Stimulated activated naive CD8-positive, alpha-beta T cell treated with anti-CD3 and anti-CD28 coated beads, Interleukin-15, amount 100 ng/mL, for 72 hours (primary cell): Measurements from ENCODE around the gene SIK1.
"Not testable (repeated sequence)": the region's sequence is repeated elsewhere in the genome, so short reads cannot be mapped to it uniquely, and the experiment has no call there.

Experiments
- ATAC-seq: fragments of 150-1000 bp; cut with Tn5 transposase; 2 replicates; pipeline ENCODE4 v1.10.0; 2021; ENCODE audit warnings: mild to moderate bottlenecking, moderate library complexity
- DNase-seq, 2 donors: peaks; one replicate each; pipeline ENCODE4 v3.0.0; 2021 to 2022
- H3K27ac Mint-ChIP-seq, 2 donors: one replicate each; pipeline ENCODE4 v1.8.0; 2022; ENCODE audit warnings: mild to moderate bottlenecking in 2 of 2, mixed read lengths in 2 of 2, moderate library complexity in 2 of 2
- H3K27me3 Mint-ChIP-seq: one replicate; pipeline ENCODE4 v1.8.0; 2022; ENCODE audit warnings: mixed read lengths
- H3K4me1 Mint-ChIP-seq: one replicate; pipeline ENCODE4 v1.8.0; 2022; ENCODE audit warnings: mild to moderate bottlenecking, mixed read lengths
- H3K4me3 Mint-ChIP-seq, 2 donors: one replicate each; pipeline ENCODE4 v1.8.0; 2022; ENCODE audit warnings: mild to moderate bottlenecking in 2 of 2, mixed read lengths in 2 of 2, moderate library complexity in 1 of 2
- H3K9me3 Mint-ChIP-seq, 2 donors: one replicate each; pipeline ENCODE4 v1.8.0; 2022; ENCODE audit warnings: mixed read lengths in 2 of 2

SIK1 gene

GRCh38 chr21:43412020-43412788, 14.7 kb downstream of the SIK1 start:
- H3K27ac Mint-ChIP-seq, H3K4me3 Mint-ChIP-seq, DNase-seq, H3K27me3 Mint-ChIP-seq, ATAC-seq, H3K9me3 Mint-ChIP-seq, H3K4me1 Mint-ChIP-seq: not testable (repeated sequence)

GRCh38 chr21:43410456-43411068, 16.4 kb downstream of the SIK1 start:
- H3K27ac Mint-ChIP-seq, DNase-seq, H3K4me1 Mint-ChIP-seq, H3K27me3 Mint-ChIP-seq, H3K9me3 Mint-ChIP-seq, H3K4me3 Mint-ChIP-seq: not testable (repeated sequence)
- ATAC-seq: peak; percentile 75

- not testable (repeated sequence) for DNase-seq, H3K27me3 Mint-ChIP-seq, H3K4me3 Mint-ChIP-seq, H3K4me1 Mint-ChIP-seq, H3K9me3 Mint-ChIP-seq, ATAC-seq, H3K27ac Mint-ChIP-seq
Observed at GRCh38 chr21:43407139-43407538, 19.8 kb downstream of the SIK1 start.

- DNase-seq, H3K4me3 Mint-ChIP-seq, ATAC-seq, H3K27me3 Mint-ChIP-seq, H3K9me3 Mint-ChIP-seq, H3K4me1 Mint-ChIP-seq, H3K27ac Mint-ChIP-seq: not testable (repeated sequence)
Observed at GRCh38 chr21:43404450-43404849, 22.5 kb downstream of the SIK1 start.

- H3K9me3 Mint-ChIP-seq, H3K27me3 Mint-ChIP-seq, ATAC-seq, H3K4me3 Mint-ChIP-seq, H3K27ac Mint-ChIP-seq, H3K4me1 Mint-ChIP-seq, DNase-seq: not testable (repeated sequence)
Observed at GRCh38 chr21:43403651-43404430, 23.1 kb downstream of the SIK1 start.

GRCh38 chr21:43401125-43401524, 25.8 kb downstream of the SIK1 start:
- H3K27ac Mint-ChIP-seq, DNase-seq, H3K4me1 Mint-ChIP-seq, H3K9me3 Mint-ChIP-seq, H3K4me3 Mint-ChIP-seq, H3K27me3 Mint-ChIP-seq, ATAC-seq: not testable (repeated sequence)

- not testable (repeated sequence) for H3K4me1 Mint-ChIP-seq, DNase-seq, H3K9me3 Mint-ChIP-seq, H3K27ac Mint-ChIP-seq, H3K27me3 Mint-ChIP-seq, H3K4me3 Mint-ChIP-seq
- ATAC-seq: peak; percentile 72
Observed at GRCh38 chr21:43399595-43400015, 27.3 kb downstream of the SIK1 start.

- not testable (repeated sequence) for DNase-seq, H3K4me3 Mint-ChIP-seq, H3K4me1 Mint-ChIP-seq, H3K27me3 Mint-ChIP-seq, H3K27ac Mint-ChIP-seq, H3K9me3 Mint-ChIP-seq
- ATAC-seq: peak; percentile 67
Observed at GRCh38 chr21:43399136-43399535, 27.8 kb downstream of the SIK1 start.

- DNase-seq, H3K9me3 Mint-ChIP-seq, H3K4me3 Mint-ChIP-seq, H3K27ac Mint-ChIP-seq, H3K4me1 Mint-ChIP-seq, ATAC-seq, H3K27me3 Mint-ChIP-seq: not testable (repeated sequence)
Observed at GRCh38 chr21:43398533-43398932, 28.4 kb downstream of the SIK1 start.

GRCh38 chr21:43398000-43398399, 28.9 kb downstream of the SIK1 start:
- not testable (repeated sequence) for H3K9me3 Mint-ChIP-seq, H3K27me3 Mint-ChIP-seq, ATAC-seq, H3K27ac Mint-ChIP-seq, H3K4me1 Mint-ChIP-seq, H3K4me3 Mint-ChIP-seq, DNase-seq

GRCh38 chr21:43397439-43397808, 29.5 kb downstream of the SIK1 start:
- not testable (repeated sequence) for H3K27ac Mint-ChIP-seq, ATAC-seq

GRCh38 chr21:43396788-43397438, 30.0 kb downstream of the SIK1 start:
- not testable (repeated sequence) for ATAC-seq, H3K4me1 Mint-ChIP-seq, H3K9me3 Mint-ChIP-seq, H3K27me3 Mint-ChIP-seq, H3K4me3 Mint-ChIP-seq, H3K27ac Mint-ChIP-seq, DNase-seq

More at GRCh38 chr21:43397439-43397808, 29.5 kb downstream of the SIK1 start:
- DNase-seq, H3K4me1 Mint-ChIP-seq, H3K27me3 Mint-ChIP-seq, H3K9me3 Mint-ChIP-seq, H3K4me3 Mint-ChIP-seq: not testable (repeated sequence)

- H3K9me3 Mint-ChIP-seq, DNase-seq, H3K4me1 Mint-ChIP-seq, H3K4me3 Mint-ChIP-seq, H3K27me3 Mint-ChIP-seq, H3K27ac Mint-ChIP-seq: not testable (repeated sequence)
- ATAC-seq: peak; percentile 72
Observed at GRCh38 chr21:43383351-43383750, 43.6 kb downstream of the SIK1 start.

GRCh38 chr21:43382902-43383301, 44.0 kb downstream of the SIK1 start:
- H3K27ac Mint-ChIP-seq, H3K4me3 Mint-ChIP-seq, H3K4me1 Mint-ChIP-seq, DNase-seq, H3K9me3 Mint-ChIP-seq, H3K27me3 Mint-ChIP-seq, ATAC-seq: not testable (repeated sequence)

GRCh38 chr21:43380852-43381533, 45.9 kb downstream of the SIK1 start:
- not testable (repeated sequence) for H3K4me3 Mint-ChIP-seq, H3K9me3 Mint-ChIP-seq, H3K27me3 Mint-ChIP-seq, H3K4me1 Mint-ChIP-seq, H3K27ac Mint-ChIP-seq, DNase-seq, ATAC-seq
